ENCODE measurements around the gene TMEM33. TPM values are rescaled to one million over a fixed set of nuclear protein-coding genes. Genes with fewer than 3 reads are reported as not detected.

TMEM33 gene
- total RNA-seq, 1 experiment from 2014 or later = 81.4 TPM

DNA sequence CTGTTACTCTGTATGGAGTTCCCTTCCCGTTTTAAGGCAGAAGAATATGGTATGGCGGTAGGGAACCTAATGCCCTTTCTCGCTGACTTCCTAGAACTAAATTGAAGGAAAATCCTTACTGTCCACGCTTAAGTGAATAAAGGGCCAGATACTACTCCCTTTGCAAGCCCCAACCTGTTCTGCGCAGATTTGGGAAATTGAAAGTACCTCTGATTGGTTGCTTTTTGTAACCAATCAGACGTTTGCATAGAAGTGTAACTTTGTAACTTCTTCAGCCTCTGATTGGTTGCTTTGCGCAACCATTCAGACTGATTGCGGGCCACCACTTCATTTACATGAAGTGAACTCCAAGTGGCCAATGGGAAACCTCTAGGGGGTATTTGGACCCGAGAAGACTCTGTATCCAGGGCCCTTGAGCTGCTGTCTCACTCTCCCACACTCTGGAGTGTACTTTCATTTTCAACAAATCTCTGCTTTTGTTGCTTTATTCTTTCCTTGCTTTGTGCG is 1.2 kb upstream of the TMEM33 start:
- peak overlapping the region; percentile 99 for H3K4me3 Mint-ChIP-seq
- TF ChIP-seq NFYB (CRISPR knock-in tag; conservative IDR thresholded peaks at IDR 0.05; ENCODE audit: low read depth) = peak; percentile 52
- no peak for TF ChIP-seq ATF6 (CRISPR knock-in tag; IDR thresholded peaks at IDR 0.05)
- no peak for ATAC-seq
- CTCF ChIA-PET = interaction anchor here (0.8 kb wide), 1 partner anchor 24 kb away, joined by 3 read pairs; no protein-coding TSS in a partner anchor
- POLR2A ChIA-PET = interaction anchor here (0.7 to 1.2 kb wide), 2 partner anchors 11 to 25 kb away, joined by 3 read pairs; no protein-coding TSS in a partner anchor
- H3K36me3 Mint-ChIP-seq = peaks cover 13% of the 10 kb centered on the region
- peaks cover 17% of the 10 kb centered on the region for H3K27me3 Mint-ChIP-seq (ENCODE audit: low read depth)
- H3K27ac Mint-ChIP-seq = no peak overlapping the region
- peaks cover 31% of the 10 kb centered on the region for H3K4me1 Mint-ChIP-seq
- no peak for DNase-seq (ENCODE audit: low spot score)
- peaks cover 5% of the 10 kb centered on the region for H3K9me3 Mint-ChIP-seq

DNA sequence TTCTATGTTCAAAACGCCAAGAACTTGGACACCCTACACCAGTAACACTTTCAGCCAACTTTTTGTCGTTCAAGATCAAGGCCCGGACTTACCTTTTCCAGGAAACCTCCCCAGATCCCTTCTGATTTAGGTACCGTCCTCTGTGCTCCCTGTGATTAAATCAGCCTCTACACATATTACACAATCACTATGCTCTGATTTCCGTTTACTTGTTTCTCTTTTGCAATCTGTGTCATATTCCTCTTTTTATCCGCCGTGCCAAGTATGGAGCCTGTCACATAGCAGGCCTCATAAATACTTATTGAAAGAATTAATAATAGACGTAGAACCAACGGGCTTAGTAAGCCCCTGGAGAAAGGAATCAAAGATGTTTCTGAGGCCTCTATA is 722 bp upstream of the TMEM33 start:
- peaks cover 17% of the 10 kb centered on the region for H3K27me3 Mint-ChIP-seq (ENCODE audit: low read depth)
- ATAC-seq (no peak), DNase-seq (ENCODE audit: low spot score) (no peak)
- ChIA-PET POLR2A (interaction anchor here (0.6 to 1.2 kb wide), 3 partner anchors 11 to 25 kb away, joined by 3 to 4 read pairs (median 3); no protein-coding TSS in a partner anchor), CTCF (interaction anchor here (0.8 kb wide), 1 partner anchor 23 kb away, joined by 3 read pairs; no protein-coding TSS in a partner anchor)
- H3K4me3 Mint-ChIP-seq = peak overlapping the region; percentile 99
- no peak overlapping the region for H3K27ac Mint-ChIP-seq
- peaks cover 5% of the 10 kb centered on the region for H3K9me3 Mint-ChIP-seq
- peaks cover 31% of the 10 kb centered on the region for H3K4me1 Mint-ChIP-seq
- H3K36me3 Mint-ChIP-seq = peaks cover 17% of the 10 kb centered on the region
- TF ChIP-seq ZMAT4 (CRISPR knock-in tag; IDR thresholded peaks at IDR 0.05) = no peak
- TF ChIP-seq ZNF317 (CRISPR knock-in tag; IDR thresholded peaks at IDR 0.05; ENCODE audit: borderline replicate concordance, low read depth) = no peak
- TF ChIP-seq FOXP1 (CRISPR knock-in tag; IDR thresholded peaks at IDR 0.05; ENCODE audit: borderline replicate concordance) = no peak
- no peak for TF ChIP-seq FOXK1 (CRISPR knock-in tag; IDR thresholded peaks at IDR 0.05)
- TF ChIP-seq ATF1 (CRISPR knock-in tag; IDR thresholded peaks at IDR 0.05) = no peak
- TF ChIP-seq, protein P1, sequence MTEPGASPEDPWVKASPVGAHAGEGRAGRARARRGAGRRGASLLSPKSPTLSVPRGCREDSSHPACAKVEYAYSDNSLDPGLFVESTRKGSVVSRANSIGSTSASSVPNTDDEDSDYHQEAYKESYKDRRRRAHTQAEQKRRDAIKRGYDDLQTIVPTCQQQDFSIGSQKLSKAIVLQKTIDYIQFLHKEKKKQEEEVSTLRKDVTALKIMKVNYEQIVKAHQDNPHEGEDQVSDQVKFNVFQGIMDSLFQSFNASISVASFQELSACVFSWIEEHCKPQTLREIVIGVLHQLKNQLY (CRISPR knock-in tag; IDR thresholded peaks at IDR 0.05) = no peak
- TF ChIP-seq, protein P2, sequence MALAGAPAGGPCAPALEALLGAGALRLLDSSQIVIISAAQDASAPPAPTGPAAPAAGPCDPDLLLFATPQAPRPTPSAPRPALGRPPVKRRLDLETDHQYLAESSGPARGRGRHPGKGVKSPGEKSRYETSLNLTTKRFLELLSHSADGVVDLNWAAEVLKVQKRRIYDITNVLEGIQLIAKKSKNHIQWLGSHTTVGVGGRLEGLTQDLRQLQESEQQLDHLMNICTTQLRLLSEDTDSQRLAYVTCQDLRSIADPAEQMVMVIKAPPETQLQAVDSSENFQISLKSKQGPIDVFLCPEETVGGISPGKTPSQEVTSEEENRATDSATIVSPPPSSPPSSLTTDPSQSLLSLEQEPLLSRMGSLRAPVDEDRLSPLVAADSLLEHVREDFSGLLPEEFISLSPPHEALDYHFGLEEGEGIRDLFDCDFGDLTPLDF (CRISPR knock-in tag; IDR thresholded peaks at IDR 0.05) = no peak
- no peak for TF ChIP-seq ZNF416 (CRISPR knock-in tag; IDR thresholded peaks at IDR 0.05)
- no peak for TF ChIP-seq GABPB1 (CRISPR knock-in tag; IDR thresholded peaks at IDR 0.05)
- TF ChIP-seq ZNF263 (CRISPR knock-in tag; IDR thresholded peaks at IDR 0.05; ENCODE audit: low read depth) = no peak
- TF ChIP-seq ATF2 (CRISPR knock-in tag; IDR thresholded peaks at IDR 0.05; ENCODE audit: borderline replicate concordance, low read depth) = no peak
- TF ChIP-seq, protein P3, sequence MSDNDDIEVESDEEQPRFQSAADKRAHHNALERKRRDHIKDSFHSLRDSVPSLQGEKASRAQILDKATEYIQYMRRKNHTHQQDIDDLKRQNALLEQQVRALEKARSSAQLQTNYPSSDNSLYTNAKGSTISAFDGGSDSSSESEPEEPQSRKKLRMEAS (CRISPR knock-in tag; IDR thresholded peaks at IDR 0.05) = no peak
- TF ChIP-seq ZNF138 (CRISPR knock-in tag; conservative IDR thresholded peaks at IDR 0.05) = no peak
- no peak for TF ChIP-seq ZNF671 (CRISPR knock-in tag; IDR thresholded peaks at IDR 0.05)
- TF ChIP-seq, protein P4, sequence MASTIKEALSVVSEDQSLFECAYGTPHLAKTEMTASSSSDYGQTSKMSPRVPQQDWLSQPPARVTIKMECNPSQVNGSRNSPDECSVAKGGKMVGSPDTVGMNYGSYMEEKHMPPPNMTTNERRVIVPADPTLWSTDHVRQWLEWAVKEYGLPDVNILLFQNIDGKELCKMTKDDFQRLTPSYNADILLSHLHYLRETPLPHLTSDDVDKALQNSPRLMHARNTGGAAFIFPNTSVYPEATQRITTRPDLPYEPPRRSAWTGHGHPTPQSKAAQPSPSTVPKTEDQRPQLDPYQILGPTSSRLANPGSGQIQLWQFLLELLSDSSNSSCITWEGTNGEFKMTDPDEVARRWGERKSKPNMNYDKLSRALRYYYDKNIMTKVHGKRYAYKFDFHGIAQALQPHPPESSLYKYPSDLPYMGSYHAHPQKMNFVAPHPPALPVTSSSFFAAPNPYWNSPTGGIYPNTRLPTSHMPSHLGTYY (CRISPR knock-in tag; IDR thresholded peaks at IDR 0.05) = no peak
- TF ChIP-seq ZBTB43 (CRISPR knock-in tag; IDR thresholded peaks at IDR 0.05) = no peak
- TF ChIP-seq, protein P5, sequence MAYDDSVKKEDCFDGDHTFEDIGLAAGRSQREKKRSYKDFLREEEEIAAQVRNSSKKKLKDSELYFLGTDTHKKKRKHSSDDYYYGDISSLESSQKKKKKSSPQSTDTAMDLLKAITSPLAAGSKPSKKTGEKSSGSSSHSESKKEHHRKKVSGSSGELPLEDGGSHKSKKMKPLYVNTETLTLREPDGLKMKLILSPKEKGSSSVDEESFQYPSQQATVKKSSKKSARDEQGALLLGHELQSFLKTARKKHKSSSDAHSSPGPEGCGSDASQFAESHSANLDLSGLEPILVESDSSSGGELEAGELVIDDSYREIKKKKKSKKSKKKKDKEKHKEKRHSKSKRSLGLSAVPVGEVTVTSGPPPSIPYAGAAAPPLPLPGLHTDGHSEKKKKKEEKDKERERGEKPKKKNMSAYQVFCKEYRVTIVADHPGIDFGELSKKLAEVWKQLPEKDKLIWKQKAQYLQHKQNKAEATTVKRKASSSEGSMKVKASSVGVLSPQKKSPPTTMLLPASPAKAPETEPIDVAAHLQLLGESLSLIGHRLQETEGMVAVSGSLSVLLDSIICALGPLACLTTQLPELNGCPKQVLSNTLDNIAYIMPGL (CRISPR knock-in tag; IDR thresholded peaks at IDR 0.05) = no peak

All from WTC11 (cell line).